Ishikawa (cell line): Measurements from ENCODE around the gene AMH.

Source experiments
- EP300 ChIP-seq: IDR thresholded peaks from 2 replicates; pipeline ENCODE4 v1.6.1; 2012; ENCODE audit warnings: borderline replicate concordance
- RAD21 ChIP-seq: IDR thresholded peaks from 2 replicates; pipeline ENCODE4 v1.6.1; 2012; ENCODE audit warnings: low read depth
- TAF1 ChIP-seq: IDR thresholded peaks from 2 replicates; pipeline ENCODE4 v1.6.1; 2012; ENCODE audit warnings: low read depth, mild to moderate bottlenecking
- TF ChIP-seq, protein P1 (sequence below): IDR thresholded peaks from 2 replicates; pipeline ENCODE4 v1.6.1; 2012

GRCh38 chr19:2246801-2247361 is 2.2 kb upstream of the AMH start:
- TF ChIP-seq RAD21 (no peak), EP300 (no peak), TAF1 (no peak)
- TF ChIP-seq, protein P1, sequence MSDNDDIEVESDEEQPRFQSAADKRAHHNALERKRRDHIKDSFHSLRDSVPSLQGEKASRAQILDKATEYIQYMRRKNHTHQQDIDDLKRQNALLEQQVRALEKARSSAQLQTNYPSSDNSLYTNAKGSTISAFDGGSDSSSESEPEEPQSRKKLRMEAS: no peak
